HepG2 (cell line): ENCODE data around the gene MYO1C. TPM values are rescaled to one million over a fixed set of nuclear protein-coding genes. Genes with fewer than 3 reads are reported as not detected.
A peak's percentile ranks its signal among the peaks of the same experiment; 100 is the strongest.

ENCODE experiments used
- ATF1 ChIP-seq: IDR thresholded peaks from 2 replicates; pipeline ENCODE4 v1.6.1; 2016; ENCODE audit warnings: mild to moderate bottlenecking, control low read depth
- CREB1 ChIP-seq, 2 experiments: fragments of 450-650 bp in 1 of 2; IDR thresholded peaks; 2 replicates each; pipeline ENCODE4 v1.6.1; 2016 to 2017; ENCODE audit warnings: control low read depth in 1 of 2, mild to moderate bottlenecking in 1 of 2, missing compliant biosample characterization in 1 of 2, missing genetic modification characterization in 1 of 2
- FOXC1 ChIP-seq: sonication (generic); formaldehyde crosslinking; IDR thresholded peaks from 2 replicates; pipeline ENCODE4 v1.8.0; 2022; ENCODE audit warnings: mild to moderate bottlenecking, missing genetic modification reagents, borderline replicate concordance
- MAFG ChIP-seq: sonication (generic); formaldehyde crosslinking; IDR thresholded peaks from 2 replicates; pipeline ENCODE4 v1.5.1; 2020; ENCODE audit warnings: mild to moderate bottlenecking, missing genetic modification reagents
- NCOA2 ChIP-seq: sonication (generic); formaldehyde crosslinking; IDR thresholded peaks from 2 replicates; pipeline ENCODE4 v1.8.0; 2022; ENCODE audit warnings: inconsistent platforms
- NR2C2 ChIP-seq: sonication (generic); formaldehyde crosslinking; IDR thresholded peaks from 2 replicates; pipeline ENCODE4 v1.4.0; 2020; ENCODE audit warnings: missing genetic modification reagents, mild to moderate bottlenecking, moderate library complexity, borderline replicate concordance
- RAD21 ChIP-seq: fragments of 450-650 bp; formaldehyde crosslinking; IDR thresholded peaks from 2 replicates; pipeline ENCODE4 v1.5.0; 2020; ENCODE audit warnings: mild to moderate bottlenecking
- ZMAT3 ChIP-seq: sonication (generic); formaldehyde crosslinking; conservative IDR thresholded peaks from 2 replicates; pipeline ENCODE4 v1.7.0; 2021; ENCODE audit warnings: missing genetic modification reagents
- ZNF350 ChIP-seq: sonication (generic); formaldehyde crosslinking; IDR thresholded peaks from 2 replicates; pipeline ENCODE4 v1.4.0; 2020; ENCODE audit warnings: mild to moderate bottlenecking, low read depth, missing genetic modification reagents, borderline replicate concordance
- ZNF589 ChIP-seq: sonication (generic); formaldehyde crosslinking; conservative IDR thresholded peaks from 2 replicates; pipeline ENCODE4 v1.8.0; 2022; ENCODE audit warnings: mild to moderate bottlenecking, moderate library complexity, missing genetic modification reagents
- polyA plus RNA-seq, 8 experiments: library from polyadenylated mRNA; depleted of rRNA in 3 of 8; stranded (reverse) in 7 of 8; unstranded in 1 of 8; fragments of >200 nt; fragmentation: Illumina TruSeq in 4 of 8; extraction: Trizol in 4 of 8; gene quantifications; 2 replicates each; pipeline versions ENCODE4 v1.2.1 to v1.2.3, GENCODE V29; 2011 to 2016; ENCODE audit warnings: low read depth in 4 of 8, missing spikeins in 1 of 8, mixed read lengths in 1 of 8; ENCODE audit not compliant: insufficient read depth in 1 of 8
- total RNA-seq, 5 experiments: library from RNA; depleted of rRNA; stranded (reverse); fragments of >200 nt; fragmentation: Illumina TruSeq; extraction: Trizol; gene quantifications; 2 replicates each; pipeline ENCODE4 v1.2.3, GENCODE V29; 2016; ENCODE audit warnings: low read depth in 1 of 5
- TF ChIP-seq, protein P1 (sequence below): IDR thresholded peaks from 2 replicates; pipeline ENCODE4 v1.6.1; 2016; ENCODE audit warnings: missing compliant biosample characterization, missing genetic modification reagents, borderline replicate concordance
- TF ChIP-seq, protein P2 (sequence below): sonication (generic); formaldehyde crosslinking; IDR thresholded peaks from one replicate; pipeline ENCODE4 v1.5.1; 2020; ENCODE audit warnings: mild to moderate bottlenecking, missing genetic modification reagents; ENCODE audit errors: not compliant biosample characterization
- TF ChIP-seq, protein P3 (sequence below): IDR thresholded peaks from 2 replicates; pipeline ENCODE4 v1.6.1; 2012; ENCODE audit warnings: low read length, improper control_type of control experiment
- TF ChIP-seq, protein P4 (sequence below): sonication (generic); formaldehyde crosslinking; IDR thresholded peaks from 2 replicates; pipeline ENCODE4 v1.8.1; 2023; ENCODE audit warnings: mild to moderate bottlenecking, missing genetic modification reagents

The MYO1C gene
- total and polyA plus RNA-seq, 2 of the 13 experiments (the other 11 are each of a cell fraction or from before 2014, with no cell fraction given) = 22.7 to 40.8 TPM

DNA sequence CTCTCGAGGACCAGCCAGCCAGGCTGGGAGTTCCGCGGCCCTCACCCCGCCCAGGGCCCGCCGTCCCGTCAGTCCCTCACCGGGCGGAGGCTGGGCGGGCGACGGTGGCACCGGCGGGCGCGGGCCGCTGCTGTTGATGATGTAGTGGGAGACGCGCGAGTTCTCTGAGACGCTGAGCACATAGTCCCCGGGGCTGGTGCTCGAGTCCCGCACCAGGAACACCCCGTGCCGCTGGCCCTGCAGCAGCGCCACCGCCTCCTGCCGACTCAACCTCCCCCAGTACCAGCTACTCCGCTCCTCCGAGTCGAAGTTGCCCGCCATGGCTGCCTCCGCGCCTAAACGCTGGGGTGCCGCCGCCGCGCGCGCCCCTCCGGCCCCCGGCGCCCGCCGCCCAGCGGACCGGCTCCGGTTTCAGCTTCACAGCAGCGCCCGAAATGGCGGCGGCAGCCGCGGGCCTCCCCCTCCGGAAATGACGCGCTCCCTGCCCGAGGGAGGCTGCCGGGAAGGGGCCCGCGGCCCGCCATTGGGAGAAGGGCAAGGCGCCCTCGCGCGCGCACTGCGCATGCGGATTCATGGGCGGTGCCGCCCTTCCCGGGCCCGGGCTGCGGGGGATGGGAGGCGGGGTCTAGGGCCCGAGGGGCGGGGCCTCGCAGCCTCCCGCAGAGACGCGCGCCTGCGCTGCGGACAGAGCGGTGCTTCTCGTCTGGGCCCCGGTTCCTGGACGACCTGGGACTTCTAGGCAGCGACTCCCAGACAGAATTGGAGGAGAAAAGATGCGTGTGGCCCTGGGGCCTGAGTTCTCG, 36.5 kb downstream of the MYO1C start, which contains the start of gene CRK (continued):
- TF ChIP-seq NCOA2 (0 out of 2 replicates have a peak, but pooled peaks have one; percentile 11), ZNF350 (no peak), ZNF589 (CRISPR knock-in tag) (peak; percentile 51; the same call in 1 of the 2 replicates), NR2C2 (CRISPR knock-in tag) (peak; percentile 76), RAD21 (CRISPR knock-in tag) (peak; percentile 48), FOXC1 (CRISPR knock-in tag) (0 out of 2 replicates have a peak, but pooled peaks have one; percentile 5), CREB1 (IDR thresholded peaks at IDR 0.05) (peak; percentile 82), CREB1 (CRISPR knock-in tag; IDR thresholded peaks at IDR 0.05) (peak; percentile 93), ATF1 (CRISPR knock-in tag) (peak; percentile 56; the same call in 1 of the 2 replicates), MAFG (CRISPR knock-in tag) (no peak), ZMAT3 (CRISPR knock-in tag) (peak; percentile 62; the same call in 1 of the 2 replicates)
- TF ChIP-seq, protein P1, sequence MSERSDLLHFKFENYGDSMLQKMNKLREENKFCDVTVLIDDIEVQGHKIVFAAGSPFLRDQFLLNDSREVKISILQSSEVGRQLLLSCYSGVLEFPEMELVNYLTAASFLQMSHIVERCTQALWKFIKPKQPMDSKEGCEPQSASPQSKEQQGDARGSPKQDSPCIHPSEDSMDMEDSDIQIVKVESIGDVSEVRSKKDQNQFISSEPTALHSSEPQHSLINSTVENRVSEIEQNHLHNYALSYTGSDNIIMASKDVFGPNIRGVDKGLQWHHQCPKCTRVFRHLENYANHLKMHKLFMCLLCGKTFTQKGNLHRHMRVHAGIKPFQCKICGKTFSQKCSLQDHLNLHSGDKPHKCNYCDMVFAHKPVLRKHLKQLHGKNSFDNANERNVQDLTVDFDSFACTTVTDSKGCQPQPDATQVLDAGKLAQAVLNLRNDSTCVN (CRISPR knock-in tag) = no peak; the same call in 1 of the 2 replicates
- TF ChIP-seq, protein P2, sequence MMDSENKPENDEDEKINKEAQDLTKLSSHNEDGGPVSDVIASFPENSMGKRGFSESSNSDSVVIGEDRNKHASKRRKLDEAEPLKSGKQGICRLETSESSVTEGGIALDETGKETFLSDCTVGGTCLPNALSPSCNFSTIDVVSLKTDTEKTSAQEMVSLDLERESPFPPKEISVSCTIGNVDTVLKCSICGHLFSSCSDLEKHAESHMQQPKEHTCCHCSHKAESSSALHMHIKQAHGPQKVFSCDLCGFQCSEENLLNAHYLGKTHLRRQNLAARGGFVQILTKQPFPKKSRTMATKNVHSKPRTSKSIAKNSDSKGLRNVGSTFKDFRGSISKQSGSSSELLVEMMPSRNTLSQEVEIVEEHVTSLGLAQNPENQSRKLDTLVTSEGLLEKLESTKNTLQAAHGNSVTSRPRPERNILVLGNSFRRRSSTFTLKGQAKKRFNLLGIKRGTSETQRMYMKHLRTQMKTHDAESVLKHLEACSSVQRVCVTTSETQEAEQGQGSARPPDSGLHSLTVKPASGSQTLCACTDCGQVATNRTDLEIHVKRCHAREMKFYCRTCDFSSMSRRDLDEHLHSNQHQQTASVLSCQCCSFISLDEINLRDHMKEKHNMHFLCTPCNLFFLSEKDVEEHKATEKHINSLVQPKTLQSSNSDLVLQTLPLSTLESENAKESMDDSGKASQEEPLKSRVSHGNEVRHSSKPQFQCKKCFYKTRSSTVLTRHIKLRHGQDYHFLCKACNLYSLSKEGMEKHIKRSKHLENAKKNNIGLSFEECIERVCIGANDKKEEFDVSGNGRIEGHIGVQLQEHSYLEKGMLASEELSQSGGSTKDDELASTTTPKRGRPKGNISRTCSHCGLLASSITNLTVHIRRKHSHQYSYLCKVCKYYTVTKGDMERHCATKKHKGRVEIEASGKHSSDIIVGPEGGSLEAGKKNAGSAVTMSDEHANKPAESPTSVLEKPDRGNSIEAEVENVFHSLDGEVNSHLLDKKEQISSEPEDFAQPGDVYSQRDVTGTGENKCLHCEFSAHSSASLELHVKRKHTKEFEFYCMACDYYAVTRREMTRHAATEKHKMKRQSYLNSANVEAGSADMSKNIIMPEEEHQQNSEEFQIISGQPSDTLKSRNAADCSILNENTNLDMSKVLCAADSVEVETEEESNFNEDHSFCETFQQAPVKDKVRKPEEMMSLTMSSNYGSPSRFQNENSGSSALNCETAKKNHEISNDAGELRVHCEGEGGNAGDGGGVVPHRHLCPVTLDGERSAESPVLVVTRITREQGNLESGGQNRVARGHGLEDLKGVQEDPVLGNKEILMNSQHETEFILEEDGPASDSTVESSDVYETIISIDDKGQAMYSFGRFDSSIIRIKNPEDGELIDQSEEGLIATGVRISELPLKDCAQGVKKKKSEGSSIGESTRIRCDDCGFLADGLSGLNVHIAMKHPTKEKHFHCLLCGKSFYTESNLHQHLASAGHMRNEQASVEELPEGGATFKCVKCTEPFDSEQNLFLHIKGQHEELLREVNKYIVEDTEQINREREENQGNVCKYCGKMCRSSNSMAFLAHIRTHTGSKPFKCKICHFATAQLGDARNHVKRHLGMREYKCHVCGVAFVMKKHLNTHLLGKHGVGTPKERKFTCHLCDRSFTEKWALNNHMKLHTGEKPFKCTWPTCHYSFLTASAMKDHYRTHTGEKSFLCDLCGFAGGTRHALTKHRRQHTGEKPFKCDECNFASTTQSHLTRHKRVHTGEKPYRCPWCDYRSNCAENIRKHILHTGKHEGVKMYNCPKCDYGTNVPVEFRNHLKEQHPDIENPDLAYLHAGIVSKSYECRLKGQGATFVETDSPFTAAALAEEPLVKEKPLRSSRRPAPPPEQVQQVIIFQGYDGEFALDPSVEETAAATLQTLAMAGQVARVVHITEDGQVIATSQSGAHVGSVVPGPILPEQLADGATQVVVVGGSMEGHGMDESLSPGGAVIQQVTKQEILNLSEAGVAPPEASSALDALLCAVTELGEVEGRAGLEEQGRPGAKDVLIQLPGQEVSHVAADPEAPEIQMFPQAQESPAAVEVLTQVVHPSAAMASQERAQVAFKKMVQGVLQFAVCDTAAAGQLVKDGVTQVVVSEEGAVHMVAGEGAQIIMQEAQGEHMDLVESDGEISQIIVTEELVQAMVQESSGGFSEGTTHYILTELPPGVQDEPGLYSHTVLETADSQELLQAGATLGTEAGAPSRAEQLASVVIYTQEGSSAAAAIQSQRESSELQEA (CRISPR knock-in tag) = no peak
- TF ChIP-seq, protein P3, sequence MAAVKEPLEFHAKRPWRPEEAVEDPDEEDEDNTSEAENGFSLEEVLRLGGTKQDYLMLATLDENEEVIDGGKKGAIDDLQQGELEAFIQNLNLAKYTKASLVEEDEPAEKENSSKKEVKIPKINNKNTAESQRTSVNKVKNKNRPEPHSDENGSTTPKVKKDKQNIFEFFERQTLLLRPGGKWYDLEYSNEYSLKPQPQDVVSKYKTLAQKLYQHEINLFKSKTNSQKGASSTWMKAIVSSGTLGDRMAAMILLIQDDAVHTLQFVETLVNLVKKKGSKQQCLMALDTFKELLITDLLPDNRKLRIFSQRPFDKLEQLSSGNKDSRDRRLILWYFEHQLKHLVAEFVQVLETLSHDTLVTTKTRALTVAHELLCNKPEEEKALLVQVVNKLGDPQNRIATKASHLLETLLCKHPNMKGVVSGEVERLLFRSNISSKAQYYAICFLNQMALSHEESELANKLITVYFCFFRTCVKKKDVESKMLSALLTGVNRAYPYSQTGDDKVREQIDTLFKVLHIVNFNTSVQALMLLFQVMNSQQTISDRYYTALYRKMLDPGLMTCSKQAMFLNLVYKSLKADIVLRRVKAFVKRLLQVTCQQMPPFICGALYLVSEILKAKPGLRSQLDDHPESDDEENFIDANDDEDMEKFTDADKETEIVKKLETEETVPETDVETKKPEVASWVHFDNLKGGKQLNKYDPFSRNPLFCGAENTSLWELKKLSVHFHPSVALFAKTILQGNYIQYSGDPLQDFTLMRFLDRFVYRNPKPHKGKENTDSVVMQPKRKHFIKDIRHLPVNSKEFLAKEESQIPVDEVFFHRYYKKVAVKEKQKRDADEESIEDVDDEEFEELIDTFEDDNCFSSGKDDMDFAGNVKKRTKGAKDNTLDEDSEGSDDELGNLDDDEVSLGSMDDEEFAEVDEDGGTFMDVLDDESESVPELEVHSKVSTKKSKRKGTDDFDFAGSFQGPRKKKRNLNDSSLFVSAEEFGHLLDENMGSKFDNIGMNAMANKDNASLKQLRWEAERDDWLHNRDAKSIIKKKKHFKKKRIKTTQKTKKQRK = no peak
- TF ChIP-seq, protein P4, sequence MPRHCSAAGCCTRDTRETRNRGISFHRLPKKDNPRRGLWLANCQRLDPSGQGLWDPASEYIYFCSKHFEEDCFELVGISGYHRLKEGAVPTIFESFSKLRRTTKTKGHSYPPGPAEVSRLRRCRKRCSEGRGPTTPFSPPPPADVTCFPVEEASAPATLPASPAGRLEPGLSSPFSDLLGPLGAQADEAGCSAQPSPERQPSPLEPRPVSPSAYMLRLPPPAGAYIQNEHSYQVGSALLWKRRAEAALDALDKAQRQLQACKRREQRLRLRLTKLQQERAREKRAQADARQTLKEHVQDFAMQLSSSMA (CRISPR knock-in tag) = peak; percentile 100
